Ascending aorta (tissue), 2 donors: ENCODE measurements around the gene NOL9. TPM values are rescaled to one million over a fixed set of nuclear protein-coding genes. Genes with fewer than 3 reads are reported as not detected.

ENCODE experiments used
- DNase-seq, 2 donors: peaks; one replicate each; pipeline ENCODE4 v3.0.0-alpha.2; 2019; ENCODE audit warnings: low spot score in 2 of 2
- H3K27ac ChIP-seq, 2 donors: fragments of 200-600 bp; sonication (generic); one replicate each; pipeline ENCODE4 v1.5.1; 2016 to 2017; ENCODE audit warnings: mild to moderate bottlenecking in 1 of 2
- H3K27me3 ChIP-seq: fragments of 200-600 bp; sonication (generic); one replicate; pipeline ENCODE4 v1.5.1; 2017
- H3K36me3 ChIP-seq, 2 donors: fragments of 200-600 bp; sonication (generic); one replicate each; pipeline ENCODE4 v1.5.1; 2016
- H3K4me1 ChIP-seq, 2 donors: fragments of 200-600 bp; sonication (generic); one replicate each; pipeline ENCODE4 v1.5.1; 2016 to 2017; ENCODE audit warnings: mild to moderate bottlenecking in 1 of 2
- H3K4me3 ChIP-seq, 2 donors: fragments of 200-600 bp; sonication (generic); one replicate each; pipeline ENCODE4 v1.5.1; 2016 to 2017; ENCODE audit warnings: mild to moderate bottlenecking in 1 of 2
- H3K9me3 ChIP-seq, 2 donors: fragments of 200-600 bp; sonication (generic); one replicate each; pipeline ENCODE4 v1.5.1; 2016
- CTCF ChIP-seq, 3 experiments: fragments of 200-600 bp in 2 of 3; fragments of 450-650 bp in 1 of 3; sonication (generic) in 2 of 3; IDR thresholded peaks; one replicate each; pipeline ENCODE4 v1.5.1; 2016 to 2019; ENCODE audit warnings: antibody characterized with exemption in 3 of 3, mild to moderate bottlenecking in 1 of 3, moderate library complexity in 1 of 3
- intact Hi-C: fragments of 100-400 bp; cut with DNase I; formaldehyde crosslinking; loops from one replicate; pipeline ENCODE4 v1.15.1; 2023
- total RNA-seq: library from RNA; depleted of rRNA; stranded (reverse); fragments of >200 nt; gene quantifications from one replicate; pipeline ENCODE4 v1.1.0, GENCODE V29; 2016

The NOL9 gene
- total RNA-seq, 1 donor from 2014 or later, result 31.0 TPM

GRCh38 chr1:6512908-6513280 is 41.4 kb downstream of the NOL9 start:
- no peak for TF ChIP-seq CTCF (IDR thresholded peaks at IDR 0.05)
- H3K27ac ChIP-seq, result peak overlapping the region in 1 of 2 donors; percentile 41

GRCh38 chr1:6512245-6512907 is 41.9 kb downstream of the NOL9 start:
- Histone ChIP-seq H3K4me1 (peaks cover 3 to 4% of the 10 kb centered on the region in 2 donors), H3K36me3 (no peaks in the 10 kb centered on the region), H3K27ac (no peak overlapping the region), H3K9me3 (no peaks in the 10 kb centered on the region), H3K4me3 (no peak overlapping the region), H3K27me3 (no peaks in the 10 kb centered on the region)
- TF ChIP-seq CTCF (IDR thresholded peaks at IDR 0.05), result no peak
- intact Hi-C loops, result no loop called here
- no peak for DNase-seq

More at GRCh38 chr1:6512908-6513280, 41.4 kb downstream of the NOL9 start:
- Histone ChIP-seq H3K27me3 (no peaks in the 10 kb centered on the region), H3K4me3 (no peak overlapping the region), H3K4me1 (no peaks in the 10 kb centered on the region), H3K36me3 (no peaks in the 10 kb centered on the region), H3K9me3 (no peaks in the 10 kb centered on the region)
- DNase-seq, result no peak
- intact Hi-C loops, result no loop called here

GRCh38 chr1:6511561-6512244 is 42.6 kb downstream of the NOL9 start:
- intact Hi-C loops, result no loop called here
- H3K27ac ChIP-seq, result no peak overlapping the region

GRCh38 chr1:6511056-6511455 is 43.3 kb downstream of the NOL9 start:
- H3K27ac ChIP-seq, result no peak overlapping the region
- intact Hi-C loops, result no loop called here
- no peaks in the 10 kb centered on the region for H3K36me3 ChIP-seq
- no peaks in the 10 kb centered on the region for H3K27me3 ChIP-seq
- H3K9me3 ChIP-seq, result no peaks in the 10 kb centered on the region
- peaks cover 6 to 8% of the 10 kb centered on the region in 2 donors for H3K4me1 ChIP-seq
- no peak for TF ChIP-seq CTCF (IDR thresholded peaks at IDR 0.05)
- DNase-seq, result no peak
- H3K4me3 ChIP-seq, result no peak overlapping the region

More at GRCh38 chr1:6511561-6512244, 42.6 kb downstream of the NOL9 start:
- Histone ChIP-seq H3K4me3 (no peak overlapping the region), H3K9me3 (no peaks in the 10 kb centered on the region), H3K36me3 (no peaks in the 10 kb centered on the region), H3K4me1 (peaks cover 6 to 8% of the 10 kb centered on the region in 2 donors), H3K27me3 (no peaks in the 10 kb centered on the region)
- no peak for DNase-seq
- TF ChIP-seq CTCF (IDR thresholded peaks at IDR 0.05), result no peak

- intact Hi-C loops, result no loop called here
- no peak overlapping the region for H3K4me3 ChIP-seq
- H3K27ac ChIP-seq, result no peak overlapping the region
- H3K4me1 ChIP-seq, result peaks cover 6 to 8% of the 10 kb centered on the region in 2 donors
- no peaks in the 10 kb centered on the region for H3K27me3 ChIP-seq
- no peak for DNase-seq
- no peaks in the 10 kb centered on the region for H3K36me3 ChIP-seq
- H3K9me3 ChIP-seq, result no peaks in the 10 kb centered on the region
- no peak for TF ChIP-seq CTCF (IDR thresholded peaks at IDR 0.05)
Observed at GRCh38 chr1:6510493-6510892, 43.8 kb downstream of the NOL9 start.
